ENCODE measurements around the gene ZNF202.

DNA sequence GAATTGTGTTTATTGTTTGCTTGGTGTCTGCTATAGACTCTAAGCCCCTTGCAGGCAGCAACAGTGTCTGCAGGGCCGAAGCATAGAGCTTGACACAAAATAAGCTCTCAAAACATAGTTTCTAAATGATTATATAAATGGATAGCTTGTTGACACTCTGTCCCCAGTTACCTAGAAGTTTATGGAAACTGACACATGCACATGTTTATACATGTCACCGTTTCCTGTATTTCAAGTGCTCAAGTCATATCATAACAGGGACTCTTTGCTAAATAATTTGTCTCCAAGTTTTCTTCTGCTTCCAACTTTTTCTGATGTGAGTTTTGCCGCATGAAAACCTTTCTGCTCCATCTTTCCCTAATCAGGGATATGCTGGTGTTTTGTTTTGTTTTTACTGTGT, 16.5 kb upstream of the ZNF202 start:
- TF ChIP-seq CTCF (IDR thresholded peaks at IDR 0.05 in 8 of 11, conservative IDR thresholded peaks at IDR 0.05 in 3 of 11) (no peak), POLR2A (IDR thresholded peaks at IDR 0.05) (no peak)
